ENCODE results near the gene SCLY.
"Not testable (repeated sequence)": the region's sequence is repeated elsewhere in the genome, so short reads cannot be mapped to it uniquely, and the experiment has no call there.

SCLY gene

GRCh38 chr2:238114851-238115660 is 54.3 kb downstream of the SCLY start:
- DNase-seq, result no peak

- DNase-seq, result not testable (repeated sequence)
Observed at GRCh38 chr2:238115709-238116108, 54.9 kb downstream of the SCLY start.

GRCh38 chr2:238116298-238117198 is 55.7 kb downstream of the SCLY start:
- no peak for DNase-seq

DNA sequence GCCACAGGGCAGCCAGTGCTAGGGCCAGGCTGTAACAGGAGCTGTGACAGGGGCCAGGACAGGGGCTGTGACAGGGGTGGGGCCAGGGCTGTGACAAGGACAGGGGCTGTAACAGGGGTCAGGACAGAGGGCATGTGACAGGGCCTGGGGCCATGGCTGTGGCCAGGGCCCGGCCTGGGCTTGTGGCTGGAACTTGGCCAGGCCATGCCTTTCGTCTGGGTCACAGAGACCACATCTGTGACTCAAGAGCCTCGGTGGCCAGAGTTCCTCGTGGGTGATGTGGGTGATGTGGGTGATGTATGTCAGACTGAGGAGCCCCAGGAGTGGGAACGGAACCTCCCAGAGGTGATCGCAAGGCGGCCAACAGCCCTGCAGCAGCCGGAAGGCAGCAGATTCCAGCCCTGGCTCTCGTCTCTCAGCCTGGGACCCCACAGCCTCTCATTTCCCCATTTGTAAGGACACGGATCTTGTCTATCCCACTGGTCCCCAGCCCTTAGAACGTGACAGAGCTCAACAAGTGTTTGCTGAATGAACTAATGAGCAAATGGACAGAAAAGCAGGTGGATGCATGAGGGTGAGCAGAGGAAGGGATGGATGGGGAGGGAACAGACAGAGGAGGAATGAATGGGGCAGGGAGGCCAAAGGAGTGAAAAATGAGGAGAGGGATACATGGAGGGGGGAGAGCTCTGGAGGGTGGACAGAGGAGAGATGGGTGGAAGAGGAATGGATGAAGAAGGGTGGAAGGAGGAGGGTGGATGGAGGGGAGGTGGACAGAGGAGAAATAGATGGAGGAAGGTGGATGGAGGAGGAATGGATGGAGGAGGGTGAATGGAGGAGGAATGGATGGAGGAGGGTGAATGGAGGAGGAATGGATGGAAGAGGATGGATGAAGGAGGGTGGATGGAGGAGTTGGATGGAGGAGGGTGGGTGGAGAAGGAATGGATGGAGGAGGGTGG is 56.7 kb downstream of the SCLY start:
- no peak for DNase-seq

DNA sequence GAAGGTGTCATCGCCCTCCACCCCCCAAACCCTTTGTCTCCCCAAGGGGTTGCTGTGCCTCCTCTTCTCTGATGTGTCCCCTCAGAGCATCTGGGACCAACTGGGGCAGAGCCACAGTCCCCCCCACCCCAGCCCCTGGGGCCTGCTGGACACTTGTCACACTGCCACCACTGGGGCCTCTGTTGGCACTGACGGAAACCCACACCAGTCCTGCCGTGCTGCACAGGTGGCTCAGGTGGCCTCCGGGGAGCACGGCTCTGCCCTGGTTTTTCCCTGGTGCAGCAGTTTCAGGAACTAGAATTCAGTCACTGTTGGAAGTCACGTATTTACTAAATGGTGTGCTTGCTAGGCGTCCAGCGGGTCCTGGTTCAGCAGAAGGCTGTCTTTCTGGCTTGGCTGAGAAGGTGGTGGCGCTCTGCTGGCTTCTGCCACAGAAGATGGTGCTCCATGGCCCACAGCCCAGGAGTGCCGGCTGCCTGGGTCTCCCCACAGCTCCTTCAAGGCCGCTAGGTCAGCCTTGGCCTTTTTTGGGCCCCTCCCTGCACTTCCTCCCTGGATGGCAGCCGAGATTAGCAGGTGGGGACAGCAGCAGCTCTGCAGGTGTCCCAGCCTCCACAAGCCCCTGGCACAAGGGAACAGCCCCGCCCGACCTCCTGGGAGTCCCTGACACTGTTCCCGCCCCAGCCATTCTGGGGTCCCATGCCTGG is 59.1 kb downstream of the SCLY start:
- no peak for DNase-seq

DNA sequence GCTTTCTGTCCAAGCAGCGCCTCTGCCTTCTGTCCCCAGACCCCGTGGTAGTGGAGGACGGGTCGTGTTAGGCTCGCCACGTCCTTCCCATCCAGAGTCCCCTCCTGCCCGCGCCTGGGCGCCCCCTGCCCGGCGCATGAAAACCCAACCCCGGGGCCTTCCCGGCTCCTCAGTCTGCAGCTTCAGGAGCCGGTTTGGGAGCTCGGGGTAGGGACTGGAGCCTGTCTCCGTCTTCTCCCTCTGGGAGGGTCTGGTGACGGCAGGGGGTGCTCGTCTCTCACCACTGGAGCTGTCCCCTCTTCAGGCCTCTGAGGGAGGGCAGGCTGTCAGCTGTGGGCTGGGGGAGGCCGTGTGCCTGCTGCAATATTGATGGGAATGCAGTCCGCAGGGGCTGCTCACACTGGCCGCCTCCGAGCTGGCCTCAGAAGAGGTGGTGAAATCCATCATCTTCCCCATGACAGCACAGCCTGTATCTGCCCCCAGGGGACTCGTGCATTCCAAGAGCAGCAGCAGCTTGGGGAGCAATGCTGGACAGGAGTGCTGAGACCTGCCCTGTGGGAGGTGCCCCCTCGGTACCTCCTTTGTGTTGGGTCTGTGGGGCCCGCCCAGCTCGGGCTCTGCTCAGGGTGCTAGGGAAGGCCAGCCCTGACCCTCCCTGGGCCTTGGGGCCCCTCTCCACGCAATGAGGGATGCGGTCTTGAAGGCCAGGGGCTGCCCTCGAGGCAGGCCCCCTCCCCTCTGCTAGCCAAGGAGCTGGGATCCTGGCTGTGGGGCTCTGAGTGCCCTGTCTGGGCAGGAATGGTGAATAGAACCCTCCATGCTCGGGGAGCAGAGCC is 59.9 kb downstream of the SCLY start:
- no peak for DNase-seq

GRCh38 chr2:238121511-238122286 is 60.9 kb downstream of the SCLY start:
- no peak for DNase-seq

- no peak for DNase-seq
Observed at GRCh38 chr2:238122287-238123217, 61.8 kb downstream of the SCLY start.

GRCh38 chr2:238123218-238123971 is 62.6 kb downstream of the SCLY start:
- no peak for DNase-seq

- no peak for DNase-seq
Observed at GRCh38 chr2:238123991-238124470, 63.2 kb downstream of the SCLY start.

- no peak for DNase-seq
Observed at GRCh38 chr2:238124488-238125126, 63.8 kb downstream of the SCLY start.

DNA sequence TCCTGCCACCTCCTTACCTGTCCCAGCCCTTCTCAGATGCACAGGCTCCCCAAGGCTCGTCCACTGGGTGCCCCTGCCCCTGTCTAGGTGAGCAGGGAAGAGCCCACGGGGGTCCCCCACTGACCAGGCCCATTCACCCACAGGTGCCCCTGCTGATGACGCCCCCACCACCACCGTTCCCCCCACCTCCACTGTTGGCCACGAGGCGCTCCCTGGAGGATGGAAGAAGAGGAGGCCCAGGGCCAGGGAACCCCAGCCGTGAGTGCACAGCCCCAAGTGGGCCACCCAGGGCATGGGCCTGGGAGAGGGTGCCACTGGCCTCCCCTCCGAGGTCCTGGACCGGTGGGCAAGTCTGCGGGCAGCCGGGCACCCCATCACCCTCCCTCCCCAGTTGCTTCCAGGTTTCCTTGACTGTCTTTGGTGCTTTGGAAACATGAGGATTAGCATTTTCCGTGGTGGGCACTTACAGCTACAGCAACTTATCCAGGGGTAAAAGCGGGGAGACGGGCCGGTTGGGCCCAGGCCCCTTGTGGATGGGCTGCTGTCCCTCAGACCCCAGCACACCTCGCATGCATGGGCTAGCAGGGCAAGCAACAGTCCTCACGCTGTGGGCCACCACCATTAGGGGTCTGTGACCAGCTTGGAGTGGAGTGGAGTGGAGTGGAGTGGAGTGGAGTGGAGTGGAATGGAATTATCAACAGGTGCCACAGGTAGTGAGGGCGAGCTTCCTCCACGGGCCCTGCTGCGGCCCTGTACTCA is 64.5 kb downstream of the SCLY start:
- DNase-seq, result no peak

- no peak for DNase-seq
Observed at GRCh38 chr2:238126338-238126737, 65.5 kb downstream of the SCLY start.

GRCh38 chr2:238126775-238127164 is 66.0 kb downstream of the SCLY start:
- no peak for DNase-seq

GRCh38 chr2:238127165-238128060 is 66.6 kb downstream of the SCLY start:
- peak; percentile 38 for DNase-seq

- no peak for DNase-seq
Observed at GRCh38 chr2:238128061-238128440, 67.2 kb downstream of the SCLY start.
